ENCODE data around the gene UCK2.

The UCK2 gene

DNA sequence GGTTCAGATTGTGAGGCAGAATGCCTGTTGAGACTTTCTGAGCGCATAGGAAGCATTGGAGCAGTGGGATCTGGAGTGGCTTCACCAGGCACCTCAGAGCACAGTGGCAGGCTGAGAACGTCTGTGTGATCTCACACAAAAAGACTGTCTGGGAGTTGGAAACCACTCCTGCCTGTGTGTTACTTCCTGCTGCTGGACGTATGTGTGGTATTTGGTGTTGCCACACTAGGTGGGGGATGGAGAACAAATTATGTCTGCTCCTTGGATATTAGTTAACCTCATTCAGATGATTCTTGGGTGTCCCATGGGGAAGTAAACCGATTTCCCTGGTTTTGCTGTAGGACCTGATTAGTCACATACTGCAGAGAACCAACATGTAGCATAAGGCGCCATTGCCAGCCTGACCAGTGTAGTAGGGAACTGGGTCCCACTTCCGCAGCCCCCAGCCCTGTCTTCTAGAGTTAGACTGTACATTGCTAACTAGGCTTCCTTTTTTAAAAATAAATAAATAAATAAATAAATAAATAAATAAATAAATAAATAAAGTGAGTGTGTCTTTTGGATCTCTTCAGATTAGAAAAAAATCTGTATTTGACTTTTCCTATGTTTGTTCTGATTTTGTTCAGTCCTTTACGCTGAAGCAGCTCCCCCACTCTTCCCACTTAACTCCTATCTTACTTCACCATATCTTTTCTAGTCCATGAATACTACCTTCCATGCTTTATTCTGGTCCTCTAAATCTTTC, 26.9 kb downstream of the UCK2 start:
- no peak for DNase-seq (ENCODE audit: insufficient read length, low spot score)
- FAIRE-seq = peak; percentile 78

- no peak for DNase-seq (ENCODE audit: insufficient read length, low spot score)
- no peak for FAIRE-seq
These were observed 27.8 kb downstream of the UCK2 start for GRCh38 chr1:165855010-165855838.

- FAIRE-seq (no peak), DNase-seq (ENCODE audit: insufficient read length, low spot score) (no peak)
These were observed 28.6 kb downstream of the UCK2 start for GRCh38 chr1:165856021-165856420.

GRCh38 chr1:165856606-165857005, 29.2 kb downstream of the UCK2 start:
- no peak for FAIRE-seq
- no peak for DNase-seq (ENCODE audit: insufficient read length, low spot score)

GRCh38 chr1:165857046-165857801, 29.8 kb downstream of the UCK2 start:
- FAIRE-seq (peak; percentile 90), DNase-seq (ENCODE audit: insufficient read length, low spot score) (peak; percentile 71)

DNA sequence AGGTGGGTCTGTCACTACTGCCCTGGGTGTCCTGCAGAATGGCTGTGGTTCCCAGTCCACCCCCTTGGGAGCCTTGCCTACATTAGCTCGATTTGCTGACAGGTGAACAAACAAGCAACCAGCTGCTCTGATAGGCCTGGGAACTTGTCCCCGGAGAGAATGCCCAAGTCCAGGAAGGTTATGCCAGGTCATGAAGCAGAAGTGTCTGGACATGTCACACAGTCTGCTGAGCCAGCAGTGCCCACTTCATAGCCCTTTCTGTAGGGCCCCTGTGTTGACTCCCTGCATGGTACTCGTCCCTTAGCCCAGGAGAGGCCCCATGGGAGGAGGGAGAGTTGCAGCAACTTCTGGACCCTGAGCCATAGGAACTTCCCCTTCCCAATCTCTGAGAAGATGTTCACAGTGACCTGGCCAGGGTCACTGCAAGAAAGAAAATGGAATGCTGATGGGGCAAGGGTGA, 31.0 kb downstream of the UCK2 start:
- FAIRE-seq (no peak), DNase-seq (ENCODE audit: insufficient read length, low spot score) (no peak)

GRCh38 chr1:165858967-165859845, 31.8 kb downstream of the UCK2 start:
- FAIRE-seq = no peak

GRCh38 chr1:165860065-165860464, 32.7 kb downstream of the UCK2 start:
- no peak for DNase-seq (ENCODE audit: insufficient read length, low spot score)
- FAIRE-seq = no peak

More at GRCh38 chr1:165858967-165859845, 31.8 kb downstream of the UCK2 start:
- no peak for DNase-seq (ENCODE audit: insufficient read length, low spot score)

GRCh38 chr1:165861911-165862310, 34.5 kb downstream of the UCK2 start:
- DNase-seq (ENCODE audit: insufficient read length, low spot score) = no peak
- no peak for FAIRE-seq

DNA sequence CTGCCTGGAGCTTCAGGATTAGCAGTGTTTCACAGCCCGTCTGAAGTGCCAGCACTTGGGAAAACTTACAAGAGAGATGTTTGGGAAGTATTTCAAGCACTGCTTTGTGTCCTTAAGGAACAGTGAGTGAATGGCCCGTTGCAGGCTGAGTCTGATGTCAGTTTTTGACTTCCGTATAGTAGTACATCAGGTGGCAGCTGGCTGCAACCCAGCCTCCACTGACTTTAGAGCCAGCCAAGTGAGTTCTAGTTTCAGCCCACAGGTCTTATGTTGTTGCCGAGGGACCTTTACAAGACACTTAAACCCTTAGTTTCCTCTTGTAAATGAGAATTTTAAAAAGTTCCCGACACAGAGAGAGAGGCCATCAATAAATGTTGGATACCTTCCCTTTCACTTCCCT, 35.0 kb downstream of the UCK2 start:
- FAIRE-seq = peak; percentile 48
- no peak for DNase-seq (ENCODE audit: insufficient read length, low spot score)

GRCh38 chr1:165863346-165863745, 35.9 kb downstream of the UCK2 start:
- FAIRE-seq (no peak), DNase-seq (ENCODE audit: insufficient read length, low spot score) (no peak)

GRCh38 chr1:165865633-165866340, 38.4 kb downstream of the UCK2 start:
- FAIRE-seq (no peak), DNase-seq (ENCODE audit: insufficient read length, low spot score) (no peak)

GRCh38 chr1:165869343-165869742, 41.9 kb downstream of the UCK2 start:
- DNase-seq (ENCODE audit: insufficient read length, low spot score) (no peak), FAIRE-seq (no peak)

DNA sequence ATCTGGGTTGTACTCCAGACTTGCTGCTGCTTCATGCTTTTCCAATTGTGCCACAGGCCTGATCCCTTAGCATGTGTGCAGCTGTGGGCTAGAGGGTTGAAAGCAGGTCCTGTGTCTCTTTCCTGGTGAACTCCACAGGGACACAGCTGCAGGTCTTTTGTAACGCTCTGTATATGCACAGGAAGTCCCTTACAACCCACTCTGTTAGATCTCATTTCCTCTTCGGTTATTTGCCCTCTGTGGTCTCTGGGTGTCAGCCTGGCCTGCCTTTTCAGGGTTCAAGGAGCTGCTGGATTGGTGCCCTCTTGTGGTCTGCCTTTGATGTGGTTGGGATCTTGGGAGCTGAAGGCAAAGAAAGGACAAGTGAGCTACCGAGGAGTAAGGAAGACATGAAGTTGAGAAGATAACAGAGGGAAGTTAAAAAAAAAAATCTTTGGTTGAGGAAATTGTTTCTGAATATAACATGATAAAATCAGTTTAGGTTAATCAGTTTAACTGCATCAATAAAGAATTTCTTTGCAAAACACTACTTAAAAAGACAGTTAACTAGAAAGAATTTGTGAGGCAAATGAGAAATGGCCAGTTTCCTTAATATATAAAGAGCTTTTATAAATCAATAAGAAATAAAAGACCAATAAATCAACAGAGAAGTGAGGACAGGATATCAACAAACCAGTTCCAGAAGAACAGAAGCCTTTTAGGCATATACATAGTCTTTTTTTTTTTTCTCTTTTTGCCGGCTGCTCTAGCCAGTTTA, 44.1 kb downstream of the UCK2 start:
- DNase-seq (ENCODE audit: insufficient read length, low spot score) (peak; percentile 31), FAIRE-seq (peak; percentile 93)

DNA sequence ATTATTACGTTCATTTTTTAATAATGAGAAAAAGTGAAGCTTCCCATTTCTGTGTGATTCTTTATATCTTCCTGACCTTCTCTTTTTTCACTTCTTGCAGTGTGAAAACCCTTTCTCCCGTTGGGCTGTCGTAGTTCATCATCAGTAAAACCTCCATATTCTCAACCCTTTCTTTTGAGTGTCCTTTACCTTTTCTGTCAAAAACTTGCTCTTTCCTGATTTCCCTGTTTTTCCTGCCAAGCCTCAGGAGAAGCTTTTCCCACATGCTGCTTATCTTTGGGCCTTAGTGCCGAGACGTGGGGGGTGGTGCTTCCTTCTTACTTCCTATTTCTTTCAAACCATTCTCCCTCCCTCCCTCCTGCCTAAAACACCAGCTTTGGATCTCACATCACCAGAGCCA, 46.1 kb downstream of the UCK2 start:
- no peak for DNase-seq (ENCODE audit: insufficient read length, low spot score)
- no peak for FAIRE-seq

GRCh38 chr1:165874643-165875042, 47.2 kb downstream of the UCK2 start:
- no peak for DNase-seq (ENCODE audit: insufficient read length, low spot score)
- FAIRE-seq = no peak

DNA sequence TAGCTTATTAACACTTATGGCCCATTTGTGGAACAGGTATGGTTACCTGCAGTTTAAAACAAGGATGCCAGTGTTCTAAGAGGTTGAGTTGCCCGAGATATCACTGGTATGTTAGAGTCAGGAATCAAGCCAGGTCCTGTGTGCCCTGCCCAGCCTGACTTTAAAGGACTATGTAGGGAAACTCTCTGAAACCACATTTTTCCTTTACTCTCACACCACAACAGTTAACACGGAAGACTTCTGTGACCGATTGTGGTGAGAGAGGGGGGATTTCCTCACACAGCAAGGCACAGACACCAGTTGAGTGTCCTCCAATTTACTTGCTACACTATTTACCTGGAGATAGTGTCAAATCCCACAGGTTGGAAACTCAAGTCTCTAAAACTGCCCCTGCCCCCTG, 47.8 kb downstream of the UCK2 start:
- FAIRE-seq = peak; percentile 78
- no peak for DNase-seq (ENCODE audit: insufficient read length, low spot score)

- FAIRE-seq (no peak), DNase-seq (ENCODE audit: insufficient read length, low spot score) (no peak)
These were observed 48.2 kb downstream of the UCK2 start for GRCh38 chr1:165875604-165876003.

DNA sequence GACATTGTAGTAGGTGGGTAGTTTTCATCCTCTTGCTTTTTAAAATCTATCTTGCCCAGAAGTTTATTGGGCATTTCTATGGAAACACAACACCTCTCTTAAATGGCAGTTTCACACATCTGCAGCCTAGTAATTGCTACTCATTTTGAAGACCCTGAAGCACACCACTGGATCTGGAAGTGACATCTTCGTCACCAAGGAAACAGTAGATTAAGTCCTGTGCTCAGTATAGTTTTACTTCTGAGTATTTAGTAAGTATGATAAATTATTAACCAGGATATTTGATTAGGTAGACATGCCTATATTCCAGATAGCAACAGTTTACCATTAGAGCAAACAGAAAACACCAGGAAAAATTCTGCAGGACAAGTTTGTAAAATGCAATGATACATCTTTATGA, 48.7 kb downstream of the UCK2 start:
- FAIRE-seq (peak; percentile 66), DNase-seq (ENCODE audit: insufficient read length, low spot score) (no peak)
